ENCODE results near the gene DLG2. TPM values are rescaled to one million over a fixed set of nuclear protein-coding genes. Genes with fewer than 3 reads are reported as not detected.
"Not testable (repeated sequence)": the region's sequence is repeated elsewhere in the genome, so short reads cannot be mapped to it uniquely, and the experiment has no call there.

Gene DLG2
- total RNA-seq, 1 donor from 2014 or later: 5.1 TPM

DNA sequence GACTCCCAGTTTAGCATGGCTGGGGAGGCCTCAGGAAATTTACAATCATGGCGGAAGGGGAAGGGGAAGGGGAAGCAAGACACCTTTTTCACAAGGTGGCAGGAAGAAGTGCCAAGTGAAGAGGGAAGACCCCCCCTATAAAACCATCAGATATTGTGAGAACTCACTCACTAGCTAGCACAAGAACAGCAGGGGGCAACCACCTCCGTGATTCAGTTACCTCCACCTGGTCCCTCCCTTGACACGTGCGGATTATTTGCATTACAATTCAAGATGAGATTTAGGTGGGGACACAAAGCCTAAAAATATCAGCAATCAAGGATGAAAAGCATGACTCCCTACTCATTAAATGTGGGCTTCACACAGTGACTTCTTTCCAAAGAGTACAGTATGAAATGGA is 2186.0 kb downstream of the DLG2 start:
- Mint-ChIP-seq H3K27ac (ENCODE audit: unreplicated experiment) (no peak overlapping the region), H3K4me3 (ENCODE audit: unreplicated experiment) (no peak overlapping the region), H3K27me3 (ENCODE audit: unreplicated experiment) (no peaks in the 10 kb centered on the region), H3K36me3 (ENCODE audit: low read depth, unreplicated experiment) (no peaks in the 10 kb centered on the region), H3K4me1 (ENCODE audit: unreplicated experiment) (peaks cover 7% of the 10 kb centered on the region), H3K9me3 (ENCODE audit: unreplicated experiment) (no peaks in the 10 kb centered on the region)
- TF ChIP-seq, protein P1, sequence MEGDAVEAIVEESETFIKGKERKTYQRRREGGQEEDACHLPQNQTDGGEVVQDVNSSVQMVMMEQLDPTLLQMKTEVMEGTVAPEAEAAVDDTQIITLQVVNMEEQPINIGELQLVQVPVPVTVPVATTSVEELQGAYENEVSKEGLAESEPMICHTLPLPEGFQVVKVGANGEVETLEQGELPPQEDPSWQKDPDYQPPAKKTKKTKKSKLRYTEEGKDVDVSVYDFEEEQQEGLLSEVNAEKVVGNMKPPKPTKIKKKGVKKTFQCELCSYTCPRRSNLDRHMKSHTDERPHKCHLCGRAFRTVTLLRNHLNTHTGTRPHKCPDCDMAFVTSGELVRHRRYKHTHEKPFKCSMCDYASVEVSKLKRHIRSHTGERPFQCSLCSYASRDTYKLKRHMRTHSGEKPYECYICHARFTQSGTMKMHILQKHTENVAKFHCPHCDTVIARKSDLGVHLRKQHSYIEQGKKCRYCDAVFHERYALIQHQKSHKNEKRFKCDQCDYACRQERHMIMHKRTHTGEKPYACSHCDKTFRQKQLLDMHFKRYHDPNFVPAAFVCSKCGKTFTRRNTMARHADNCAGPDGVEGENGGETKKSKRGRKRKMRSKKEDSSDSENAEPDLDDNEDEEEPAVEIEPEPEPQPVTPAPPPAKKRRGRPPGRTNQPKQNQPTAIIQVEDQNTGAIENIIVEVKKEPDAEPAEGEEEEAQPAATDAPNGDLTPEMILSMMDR (IDR thresholded peaks at IDR 0.05; ENCODE audit: unreplicated experiment): no peak
- no peak for DNase-seq (ENCODE audit: low spot score)

DNA sequence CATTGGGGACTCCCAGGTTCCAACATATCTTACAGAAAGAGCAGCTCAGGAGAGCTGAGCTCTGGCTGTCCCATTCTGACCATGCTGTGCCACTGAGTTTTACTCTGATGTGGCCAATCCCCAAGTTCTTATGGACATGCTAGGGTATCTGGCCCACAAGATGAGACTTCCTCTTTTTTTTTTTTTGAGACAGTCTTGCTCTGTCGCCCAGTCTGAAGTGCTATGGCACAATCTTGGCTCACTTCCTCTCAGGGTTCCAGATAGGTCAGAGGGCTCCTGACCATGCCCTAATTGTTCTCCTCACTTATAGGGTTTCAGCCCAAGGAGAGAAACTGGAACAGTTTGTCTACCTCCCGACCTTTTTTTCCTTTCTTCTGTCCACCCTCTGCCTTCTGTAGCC is 2188.7 kb downstream of the DLG2 start:
- Mint-ChIP-seq H3K4me1 (ENCODE audit: unreplicated experiment) (peaks cover 7% of the 10 kb centered on the region), H3K9me3 (ENCODE audit: unreplicated experiment) (no peaks in the 10 kb centered on the region), H3K36me3 (ENCODE audit: low read depth, unreplicated experiment) (no peaks in the 10 kb centered on the region), H3K27ac (ENCODE audit: unreplicated experiment) (no peak overlapping the region), H3K27me3 (ENCODE audit: unreplicated experiment) (no peaks in the 10 kb centered on the region), H3K4me3 (ENCODE audit: unreplicated experiment) (no peak overlapping the region)
- TF ChIP-seq, protein P1 (IDR thresholded peaks at IDR 0.05; ENCODE audit: unreplicated experiment): no peak
- DNase-seq (ENCODE audit: low spot score): no peak

DNA sequence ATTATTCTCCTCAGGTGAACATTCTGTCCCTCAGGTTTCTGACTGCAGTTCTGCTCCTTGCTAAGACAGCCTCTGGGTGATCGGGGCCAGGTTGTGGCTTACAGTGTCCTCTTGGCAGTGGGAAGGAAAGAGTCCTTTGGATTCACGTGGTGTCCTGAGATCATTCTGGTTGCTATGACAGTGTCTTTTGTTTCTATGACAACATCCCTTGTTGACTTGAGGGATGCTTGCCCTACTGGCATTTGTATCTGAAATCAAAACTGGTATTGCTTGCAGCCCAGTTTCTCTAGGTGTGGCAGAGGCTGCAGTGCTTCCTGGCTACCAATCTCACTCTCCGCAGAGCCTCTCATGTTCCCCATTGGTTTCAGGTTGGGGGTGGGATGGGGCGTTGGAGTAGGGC is 2189.2 kb downstream of the DLG2 start:
- no peak for DNase-seq (ENCODE audit: low spot score)
- H3K27me3 Mint-ChIP-seq (ENCODE audit: unreplicated experiment): no peaks in the 10 kb centered on the region
- peaks cover 7% of the 10 kb centered on the region for H3K4me1 Mint-ChIP-seq (ENCODE audit: unreplicated experiment)
- no peak overlapping the region for H3K4me3 Mint-ChIP-seq (ENCODE audit: unreplicated experiment)
- H3K36me3 Mint-ChIP-seq (ENCODE audit: low read depth, unreplicated experiment): no peaks in the 10 kb centered on the region
- H3K27ac Mint-ChIP-seq (ENCODE audit: unreplicated experiment): no peak overlapping the region
- no peaks in the 10 kb centered on the region for H3K9me3 Mint-ChIP-seq (ENCODE audit: unreplicated experiment)
- TF ChIP-seq, protein P1 (IDR thresholded peaks at IDR 0.05; ENCODE audit: unreplicated experiment): no peak

DNA sequence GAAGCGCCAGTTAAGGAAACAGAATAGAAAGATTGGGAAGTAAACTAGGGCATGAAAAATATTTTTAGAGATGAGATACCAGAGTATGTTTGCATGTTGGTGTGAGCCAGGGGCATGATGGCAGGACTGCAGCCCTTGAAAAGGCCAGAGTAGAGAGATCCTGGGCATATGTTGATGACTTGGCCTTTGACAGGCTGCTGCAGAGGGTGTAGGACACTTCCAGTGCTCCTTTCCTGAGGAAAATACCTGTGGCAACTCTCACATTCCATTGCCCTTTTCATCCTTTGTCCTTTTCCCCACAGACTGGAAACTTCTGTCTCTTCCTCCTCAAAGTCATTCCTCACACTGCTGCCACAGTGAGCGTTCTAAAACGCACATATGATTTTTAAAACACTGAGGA is 2190.3 kb downstream of the DLG2 start:
- Mint-ChIP-seq H3K9me3 (ENCODE audit: unreplicated experiment) (no peaks in the 10 kb centered on the region), H3K27me3 (ENCODE audit: unreplicated experiment) (no peaks in the 10 kb centered on the region), H3K4me1 (ENCODE audit: unreplicated experiment) (peaks cover 7% of the 10 kb centered on the region), H3K27ac (ENCODE audit: unreplicated experiment) (no peak overlapping the region), H3K4me3 (ENCODE audit: unreplicated experiment) (no peak overlapping the region), H3K36me3 (ENCODE audit: low read depth, unreplicated experiment) (no peaks in the 10 kb centered on the region)
- DNase-seq (ENCODE audit: low spot score): no peak
- TF ChIP-seq, protein P1 (IDR thresholded peaks at IDR 0.05; ENCODE audit: unreplicated experiment): no peak

DNA sequence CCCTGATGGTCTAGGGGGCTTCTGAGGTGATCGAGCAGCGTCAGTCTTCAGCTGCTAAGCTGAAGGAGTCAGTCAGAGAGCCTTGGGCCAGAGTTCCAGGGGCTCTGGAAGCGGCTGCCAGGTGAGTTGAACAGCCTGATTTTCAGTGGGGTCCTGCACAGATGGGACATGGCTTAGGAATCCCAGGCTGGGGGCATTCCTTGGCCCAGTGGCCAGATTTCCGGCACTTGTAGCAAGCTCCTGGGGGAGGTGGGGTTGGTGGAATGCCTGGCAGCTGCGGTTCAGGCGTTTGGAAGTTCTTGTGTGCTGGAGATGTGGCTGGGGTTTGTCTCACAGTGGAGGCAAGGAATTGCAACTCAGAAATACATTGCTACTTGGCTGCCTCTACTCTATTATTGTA is 2192.3 kb downstream of the DLG2 start:
- not testable (repeated sequence) for H3K4me3 Mint-ChIP-seq (ENCODE audit: unreplicated experiment); H3K9me3 Mint-ChIP-seq (ENCODE audit: unreplicated experiment); DNase-seq (ENCODE audit: low spot score); H3K36me3 Mint-ChIP-seq (ENCODE audit: low read depth, unreplicated experiment); H3K27me3 Mint-ChIP-seq (ENCODE audit: unreplicated experiment); H3K27ac Mint-ChIP-seq (ENCODE audit: unreplicated experiment)
- peaks cover 12% of the 10 kb centered on the region for H3K4me1 Mint-ChIP-seq (ENCODE audit: unreplicated experiment)

DNA sequence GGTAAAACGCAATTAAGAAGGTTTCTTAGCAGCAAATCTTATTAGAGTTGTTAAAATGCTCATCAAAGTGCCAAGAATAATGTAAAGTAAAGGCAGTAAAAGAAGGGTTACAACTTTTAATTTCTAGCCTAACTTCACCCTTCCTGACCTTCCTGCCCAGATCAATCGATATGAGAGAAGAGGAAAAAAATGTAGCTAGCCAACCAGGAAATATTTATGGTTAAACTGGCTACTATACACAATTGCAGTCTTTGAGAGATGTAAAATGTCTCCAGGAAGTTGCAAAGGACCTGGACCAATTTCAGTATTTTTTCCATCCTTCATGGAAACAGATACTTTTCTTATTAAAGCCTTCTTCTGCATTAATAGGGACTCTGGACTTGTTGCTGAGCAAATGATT is 2199.2 kb downstream of the DLG2 start:
- TF ChIP-seq, protein P1 (IDR thresholded peaks at IDR 0.05; ENCODE audit: unreplicated experiment): no peak
- DNase-seq (ENCODE audit: low spot score): no peak
- peaks cover 5% of the 10 kb centered on the region for H3K4me1 Mint-ChIP-seq (ENCODE audit: unreplicated experiment)
- H3K4me3 Mint-ChIP-seq (ENCODE audit: unreplicated experiment): no peak overlapping the region
- no peak overlapping the region for H3K27ac Mint-ChIP-seq (ENCODE audit: unreplicated experiment)
- no peaks in the 10 kb centered on the region for H3K36me3 Mint-ChIP-seq (ENCODE audit: low read depth, unreplicated experiment)
- no peaks in the 10 kb centered on the region for H3K27me3 Mint-ChIP-seq (ENCODE audit: unreplicated experiment)
- H3K9me3 Mint-ChIP-seq (ENCODE audit: unreplicated experiment): no peaks in the 10 kb centered on the region
